SHP77 treated with DMSO at 0.1 percent for 48 hours (cell line): ENCODE results near the gene USP25.

Experiments
- DNase-seq: peaks from one replicate; lab custom pipeline; 2025; lab: John Stamatoyannopoulos, UW

Gene USP25

GRCh38 chr21:15766952-15767603, 37.3 kb downstream of the USP25 start:
- no peak for DNase-seq

- no peak for DNase-seq
Observed at GRCh38 chr21:15768045-15768601, 38.3 kb downstream of the USP25 start.

DNA sequence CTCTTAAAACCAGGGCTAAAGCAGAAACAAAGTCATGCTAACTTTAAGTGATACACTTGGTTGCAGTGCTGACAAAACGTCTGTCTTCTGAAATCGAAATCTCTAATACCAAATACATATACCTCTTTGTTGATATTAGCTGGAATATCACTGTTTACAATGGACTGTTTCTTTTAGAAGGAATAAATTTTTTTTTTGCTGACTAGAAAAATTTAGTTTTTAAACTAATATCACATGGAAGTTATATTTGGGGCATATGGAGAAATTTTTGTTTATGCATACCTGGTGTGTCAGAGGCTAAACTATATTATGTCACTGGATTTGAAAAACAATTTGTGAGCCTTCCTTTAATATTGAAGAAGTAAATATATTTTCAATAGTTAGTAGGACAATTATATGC, 39.1 kb downstream of the USP25 start:
- no peak for DNase-seq

DNA sequence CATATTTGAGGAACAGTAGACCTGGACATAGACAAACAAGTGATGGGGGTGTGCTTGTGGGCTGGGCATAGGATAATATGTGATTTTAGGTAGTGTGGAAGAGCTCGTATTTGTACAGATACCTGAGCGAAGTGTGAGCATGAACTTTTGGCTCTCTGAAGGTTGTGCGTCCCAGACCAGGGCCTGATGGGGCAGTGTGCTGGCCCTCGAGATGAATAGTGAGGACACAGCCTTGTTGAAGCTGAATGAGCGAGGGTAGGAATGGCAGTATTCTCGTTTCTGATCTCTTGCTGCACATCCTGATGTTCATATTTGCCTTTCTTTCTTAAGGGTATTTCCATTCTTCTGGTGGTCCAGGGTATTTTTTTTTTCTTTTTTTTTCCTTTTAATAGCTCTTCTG, 41.5 kb downstream of the USP25 start:
- no peak for DNase-seq

GRCh38 chr21:15772654-15773053, 42.9 kb downstream of the USP25 start:
- no peak for DNase-seq

GRCh38 chr21:15774590-15774989, 44.8 kb downstream of the USP25 start:
- DNase-seq: no peak

GRCh38 chr21:15775291-15775690, 45.5 kb downstream of the USP25 start:
- no peak for DNase-seq

GRCh38 chr21:15775981-15776380, 46.2 kb downstream of the USP25 start:
- no peak for DNase-seq

- no peak for DNase-seq
Observed at GRCh38 chr21:15776818-15777217, 47.0 kb downstream of the USP25 start.

GRCh38 chr21:15781986-15782385, 52.2 kb downstream of the USP25 start:
- no peak for DNase-seq

DNA sequence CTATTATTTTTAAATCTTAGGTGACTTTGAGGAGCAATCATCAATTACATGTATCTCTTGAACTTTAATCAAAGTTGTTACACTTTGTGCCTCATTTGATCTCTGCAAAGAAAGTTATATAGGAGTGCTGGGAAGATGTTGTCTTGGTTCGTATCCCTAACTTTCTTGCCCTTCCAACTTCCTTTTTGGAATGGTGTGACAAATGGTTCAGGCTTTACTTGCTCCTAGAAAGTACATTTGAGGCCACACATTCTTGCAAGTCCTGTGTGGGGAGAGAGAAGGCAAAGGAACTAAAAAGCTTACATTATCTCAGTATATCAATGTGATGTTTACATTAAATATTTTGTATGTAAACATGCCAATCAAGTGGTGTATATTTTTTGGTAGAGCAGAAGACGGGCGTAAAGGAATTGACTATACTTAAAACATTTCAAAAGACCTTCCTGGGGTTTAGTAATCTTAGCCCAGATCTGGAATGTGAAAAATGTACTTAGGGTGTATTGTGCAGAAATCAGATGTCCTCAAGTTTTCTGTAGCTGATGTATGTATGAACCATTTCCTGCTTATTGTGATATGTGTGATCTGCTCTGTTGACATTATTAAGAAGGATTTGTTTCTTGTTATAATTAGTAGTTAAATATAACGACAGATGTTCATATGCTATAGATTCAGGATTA, 59.2 kb downstream of the USP25 start:
- DNase-seq: no peak

GRCh38 chr21:15793109-15793508, 63.3 kb downstream of the USP25 start:
- DNase-seq: no peak

DNA sequence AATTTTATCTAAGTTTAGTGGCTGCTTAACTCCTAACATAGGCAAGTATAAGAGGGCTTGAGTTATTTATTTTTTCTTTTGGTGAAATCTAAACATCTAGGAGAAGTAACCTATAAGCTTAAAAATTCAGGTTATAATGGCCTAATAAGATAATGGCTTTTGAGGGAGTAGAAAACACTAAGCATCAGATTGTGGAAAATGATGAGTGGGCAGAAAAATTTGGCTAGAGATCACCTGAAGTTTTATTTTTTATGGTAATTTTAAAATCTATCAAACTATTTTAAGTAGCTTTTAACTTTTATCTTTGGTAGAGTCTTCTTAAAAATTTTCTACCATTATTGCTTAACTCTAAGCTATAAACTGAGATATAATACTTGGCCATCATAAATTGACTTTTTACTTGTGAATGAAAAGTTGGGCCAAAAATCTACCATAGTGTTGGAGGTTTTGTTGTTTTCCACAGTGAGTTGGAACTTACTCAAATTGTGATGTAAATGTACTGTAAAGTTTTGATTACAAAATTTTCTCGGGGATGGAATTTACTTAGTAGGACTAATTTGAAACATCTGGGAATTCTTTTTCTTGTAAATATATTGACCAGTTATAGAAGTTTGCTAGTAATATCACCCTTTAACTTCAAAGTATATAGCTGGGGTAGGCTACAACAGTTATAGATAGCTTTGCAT, 63.9 kb downstream of the USP25 start:
- DNase-seq: no peak

DNA sequence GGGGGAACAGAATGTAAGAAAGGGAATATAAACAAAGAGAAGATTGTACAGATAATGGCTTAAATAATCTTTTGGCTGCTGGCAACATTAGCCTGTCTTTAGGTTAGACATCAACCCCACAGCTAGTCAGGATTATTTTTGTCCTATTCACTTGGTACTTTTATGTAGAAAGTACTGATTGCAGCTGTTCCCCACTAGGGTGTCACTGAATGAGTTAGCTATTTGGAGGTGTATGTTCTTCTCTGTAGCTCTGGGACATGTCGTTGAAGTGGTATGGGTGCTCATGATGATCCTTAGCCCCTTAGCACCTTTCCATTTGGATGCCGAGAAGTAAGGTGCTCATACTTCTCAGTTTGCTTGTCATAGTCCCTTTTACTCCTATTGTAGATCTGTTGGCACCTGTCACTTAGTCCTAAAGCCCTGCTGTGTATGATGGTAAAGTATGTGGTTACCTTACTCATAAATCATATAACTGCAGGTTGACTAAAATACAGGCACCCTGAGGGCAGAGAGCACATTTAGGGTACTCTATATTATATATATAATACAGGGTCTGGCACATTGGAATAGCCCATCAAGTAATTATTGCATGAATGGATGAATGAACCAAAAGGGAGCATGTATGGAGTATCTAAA, 64.6 kb downstream of the USP25 start:
- no peak for DNase-seq

DNA sequence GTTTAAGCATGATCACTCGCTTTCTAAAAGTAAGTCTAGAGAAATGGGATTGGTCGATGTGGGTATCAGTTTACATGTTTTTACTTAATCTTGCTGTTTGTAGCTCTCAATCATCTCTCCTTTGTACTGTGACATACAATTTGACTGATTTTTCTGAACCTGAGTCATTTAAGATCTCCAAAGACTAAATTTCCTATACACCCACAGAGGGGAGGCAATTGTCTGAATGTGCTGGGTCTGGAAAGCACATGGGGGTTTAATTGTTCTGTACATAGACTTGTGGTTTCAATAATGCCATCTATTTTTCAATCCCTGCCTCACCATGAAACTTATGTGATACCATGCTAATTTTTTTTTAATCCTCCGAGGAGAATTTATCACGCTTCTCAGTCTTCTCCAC, 65.8 kb downstream of the USP25 start:
- no peak for DNase-seq

GRCh38 chr21:15797577-15798363, 68.0 kb downstream of the USP25 start:
- DNase-seq: no peak

GRCh38 chr21:15801352-15801863, 71.6 kb downstream of the USP25 start:
- no peak for DNase-seq

DNA sequence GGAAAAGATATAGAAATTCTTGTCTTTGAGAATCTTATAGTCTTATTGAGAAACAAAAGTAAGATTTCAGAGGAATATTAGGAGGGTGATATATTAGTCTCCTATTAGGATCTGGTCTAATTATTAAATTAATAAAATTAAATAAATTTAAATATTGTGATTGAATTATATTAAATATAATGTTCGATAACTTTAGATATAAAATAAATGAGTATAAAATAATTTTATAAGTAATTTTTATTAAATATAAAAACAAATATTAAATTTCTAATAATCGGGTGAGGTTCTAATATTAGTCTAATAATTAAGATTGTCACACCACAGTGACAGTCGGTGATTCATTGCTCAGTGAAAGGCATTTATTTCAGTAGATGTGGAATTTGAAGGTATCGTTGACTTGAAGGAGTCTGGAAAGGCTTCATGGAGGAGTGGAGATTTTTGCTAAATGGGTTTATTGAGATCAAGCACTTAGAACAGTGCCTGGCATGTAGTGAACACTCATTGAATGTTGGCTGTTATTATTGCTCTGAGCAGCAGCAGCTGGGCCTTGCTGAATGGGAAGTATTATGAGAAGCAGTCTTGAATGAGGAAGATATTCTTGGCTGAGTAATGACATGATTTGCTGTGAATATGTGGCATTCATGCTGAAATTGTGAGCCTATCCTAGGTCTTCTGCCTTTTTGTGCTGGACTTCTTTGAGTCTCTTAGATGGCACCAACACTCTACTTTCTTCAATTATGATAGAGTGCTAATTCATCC, 74.6 kb downstream of the USP25 start:
- no peak for DNase-seq

GRCh38 chr21:15809065-15809464, 79.3 kb downstream of the USP25 start:
- DNase-seq: no peak

DNA sequence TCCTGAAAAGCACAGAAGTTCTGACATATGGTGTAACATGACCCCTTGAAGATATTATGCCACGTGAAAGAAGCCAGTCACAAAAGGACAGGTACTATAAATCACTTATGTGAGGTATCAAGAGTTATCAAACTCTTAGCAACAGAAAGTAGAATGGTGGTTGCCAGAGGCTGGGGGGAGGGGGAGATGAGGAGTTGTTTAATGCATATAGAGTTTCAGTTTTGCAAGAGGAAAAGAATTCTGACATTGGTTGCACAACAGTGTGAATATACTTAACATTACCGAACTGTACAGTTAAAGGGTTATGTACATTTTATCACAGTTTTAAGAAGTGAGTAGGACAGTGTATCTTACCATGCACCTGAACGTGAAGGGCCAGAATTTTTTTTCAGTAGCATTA, 80.0 kb downstream of the USP25 start:
- DNase-seq: no peak

GRCh38 chr21:15815285-15815684, 85.5 kb downstream of the USP25 start:
- DNase-seq: no peak
